ENCODE data around the gene EXOC6. TPM values are rescaled to one million over a fixed set of nuclear protein-coding genes. Genes with fewer than 3 reads are reported as not detected.

The EXOC6 gene
- total RNA-seq, 2 donors from 2014 or later = 13.2 to 70.8 TPM

DNA sequence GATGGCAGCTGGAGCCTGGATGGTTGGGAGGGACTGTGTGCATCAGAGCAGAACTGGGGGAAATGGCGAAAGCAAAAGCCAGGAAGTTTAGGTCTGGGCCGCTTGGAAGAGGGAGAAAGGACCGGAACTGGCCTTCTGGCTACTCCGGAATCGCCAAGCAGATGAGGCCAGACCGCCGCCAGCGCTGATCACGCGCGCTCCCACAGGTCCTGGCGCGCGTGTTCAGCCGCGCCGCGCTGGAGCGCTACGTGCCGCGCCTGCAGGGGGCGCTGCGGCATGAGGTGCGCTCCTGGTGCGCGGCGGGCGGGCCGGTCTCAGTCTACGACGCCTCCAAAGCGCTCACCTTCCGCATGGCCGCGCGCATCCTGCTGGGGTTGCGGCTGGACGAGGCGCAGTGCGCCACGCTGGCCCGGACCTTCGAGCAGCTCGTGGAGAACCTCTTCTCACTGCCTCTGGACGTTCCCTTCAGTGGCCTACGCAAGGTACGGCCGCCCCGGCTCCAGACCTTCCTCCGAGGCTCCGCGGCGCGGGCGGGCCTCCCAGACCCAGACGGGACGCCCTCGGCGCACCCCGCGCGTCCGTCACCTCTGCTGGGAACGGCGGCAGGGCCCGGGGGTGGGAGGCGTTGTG, 214.3 kb downstream of the EXOC6 start:
- Histone ChIP-seq H3K36me3 (replicated peaks in 1 of 2; ENCODE audit: insufficient read depth in 1 of 2, low read depth in 2 of 2) (peaks cover 0 to 2% of the 10 kb centered on the region in 2 donors), H3K27ac (no peak overlapping the region), H3K4me1 (peaks cover 24% of the 10 kb centered on the region), H3K9me3 (no peaks in the 10 kb centered on the region), H3K27me3 (no peaks in the 10 kb centered on the region), H3K4me3 (no peak overlapping the region)
- 8 to 20% methylated on average over 10 to 67 of the region's 68 CpGs for WGBS, 2 donors
- no peak for DNase-seq
- TF ChIP-seq POLR2A (IDR thresholded peaks at IDR 0.05) = no peak
- TF ChIP-seq, protein P1, sequence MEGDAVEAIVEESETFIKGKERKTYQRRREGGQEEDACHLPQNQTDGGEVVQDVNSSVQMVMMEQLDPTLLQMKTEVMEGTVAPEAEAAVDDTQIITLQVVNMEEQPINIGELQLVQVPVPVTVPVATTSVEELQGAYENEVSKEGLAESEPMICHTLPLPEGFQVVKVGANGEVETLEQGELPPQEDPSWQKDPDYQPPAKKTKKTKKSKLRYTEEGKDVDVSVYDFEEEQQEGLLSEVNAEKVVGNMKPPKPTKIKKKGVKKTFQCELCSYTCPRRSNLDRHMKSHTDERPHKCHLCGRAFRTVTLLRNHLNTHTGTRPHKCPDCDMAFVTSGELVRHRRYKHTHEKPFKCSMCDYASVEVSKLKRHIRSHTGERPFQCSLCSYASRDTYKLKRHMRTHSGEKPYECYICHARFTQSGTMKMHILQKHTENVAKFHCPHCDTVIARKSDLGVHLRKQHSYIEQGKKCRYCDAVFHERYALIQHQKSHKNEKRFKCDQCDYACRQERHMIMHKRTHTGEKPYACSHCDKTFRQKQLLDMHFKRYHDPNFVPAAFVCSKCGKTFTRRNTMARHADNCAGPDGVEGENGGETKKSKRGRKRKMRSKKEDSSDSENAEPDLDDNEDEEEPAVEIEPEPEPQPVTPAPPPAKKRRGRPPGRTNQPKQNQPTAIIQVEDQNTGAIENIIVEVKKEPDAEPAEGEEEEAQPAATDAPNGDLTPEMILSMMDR (IDR thresholded peaks at IDR 0.05) = peak in 3 of 7 experiments; percentile 7 to 40 (median 19)
- ATAC-seq = no peak
- intact Hi-C loops (cut with DNase I) = no loop called here

DNA sequence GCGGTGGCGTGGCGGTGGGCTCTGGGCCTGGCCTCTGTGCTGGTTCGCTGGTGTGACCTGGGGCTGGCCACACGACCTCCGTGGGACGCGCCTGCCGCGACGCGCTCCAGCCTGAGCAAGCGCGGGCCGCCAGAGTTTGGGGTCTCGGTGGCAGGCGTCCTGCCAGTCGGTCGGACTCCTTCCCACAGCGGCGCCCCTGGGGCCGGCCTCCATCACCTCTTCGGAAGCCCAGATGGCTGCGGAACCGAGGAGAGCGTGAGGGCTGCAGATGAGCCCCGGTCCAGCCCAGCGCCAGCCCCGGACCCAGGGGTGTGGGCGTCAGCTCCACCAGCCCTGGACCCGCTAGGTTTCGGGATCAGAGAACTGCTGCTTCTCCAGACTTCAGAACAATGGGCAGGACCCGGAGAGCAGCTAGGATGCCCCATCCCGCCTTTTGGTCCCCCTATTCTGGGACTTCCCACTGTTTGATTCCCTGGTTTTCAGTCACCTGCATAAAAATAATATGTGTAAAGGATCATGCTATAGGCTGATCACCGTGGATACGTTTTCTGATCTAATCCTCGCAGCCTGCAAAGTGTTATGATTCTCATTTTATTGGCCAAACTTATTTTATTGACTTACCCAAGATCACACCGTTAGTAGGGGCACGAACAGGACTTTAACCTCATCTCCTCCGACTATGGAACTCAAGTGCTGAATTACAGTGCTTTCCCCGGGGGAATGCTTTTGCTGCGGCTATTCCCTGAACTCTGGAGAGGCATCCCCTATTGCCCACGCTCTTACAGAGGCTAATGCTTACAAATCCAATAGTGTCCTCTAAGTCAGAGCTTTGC, 215.0 kb downstream of the EXOC6 start:
- TF ChIP-seq, protein P1 (IDR thresholded peaks at IDR 0.05) = no peak
- no peak for TF ChIP-seq POLR2A (IDR thresholded peaks at IDR 0.05)
- 35 to 56% methylated on average over 11 to 40 of the region's 43 CpGs for WGBS, 2 donors
- no peak for ATAC-seq
- H3K4me1 ChIP-seq = peaks cover 24% of the 10 kb centered on the region
- DNase-seq = no peak
- intact Hi-C loops (cut with DNase I) = no loop called here
- H3K9me3 ChIP-seq = no peaks in the 10 kb centered on the region
- no peaks in the 10 kb centered on the region for H3K36me3 ChIP-seq (replicated peaks in 1 of 2; ENCODE audit: insufficient read depth in 1 of 2, low read depth in 2 of 2)
- H3K4me3 ChIP-seq = no peak overlapping the region
- H3K27me3 ChIP-seq = no peaks in the 10 kb centered on the region
- H3K27ac ChIP-seq = no peak overlapping the region

DNA sequence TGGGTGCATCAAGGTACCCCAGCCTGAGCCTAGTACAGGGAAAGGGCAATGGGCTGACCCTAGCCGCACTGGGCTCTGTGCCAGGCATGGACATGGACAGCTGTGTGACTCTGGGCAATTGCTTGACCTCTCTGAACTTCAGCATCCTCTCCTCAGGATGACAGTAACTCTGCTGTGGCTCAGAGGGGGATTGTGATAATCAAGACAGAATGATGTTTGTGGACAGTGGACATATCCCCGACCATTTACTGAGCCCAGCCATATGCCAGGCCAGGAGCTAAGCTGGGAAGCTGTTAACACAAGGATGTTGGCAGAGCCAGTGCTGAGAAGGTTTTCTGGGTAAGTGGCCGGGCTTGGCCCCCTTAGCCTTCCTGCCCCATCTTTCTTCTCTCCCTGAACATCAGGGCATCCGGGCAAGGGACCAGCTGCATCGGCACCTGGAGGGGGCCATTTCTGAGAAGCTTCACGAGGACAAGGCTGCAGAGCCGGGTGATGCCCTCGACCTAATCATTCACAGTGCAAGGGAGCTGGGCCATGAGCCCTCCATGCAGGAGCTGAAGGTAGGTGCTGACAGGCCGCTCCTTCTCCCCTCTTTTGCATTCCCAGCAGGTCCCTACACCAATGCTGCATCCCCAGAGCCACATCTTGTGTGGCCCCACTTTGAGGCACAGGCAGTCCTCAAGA, 215.8 kb downstream of the EXOC6 start:
- TF ChIP-seq, protein P1 (IDR thresholded peaks at IDR 0.05) = no peak
- no peak for TF ChIP-seq POLR2A (IDR thresholded peaks at IDR 0.05)
- intact Hi-C loops (cut with DNase I) = no loop called here
- 59 to 67% methylated on average over 8 to 9 of the region's 9 CpGs for WGBS, 2 donors
- ATAC-seq = no peak
- Histone ChIP-seq H3K27ac (no peak overlapping the region), H3K4me3 (no peak overlapping the region), H3K27me3 (no peaks in the 10 kb centered on the region), H3K36me3 (replicated peaks in 1 of 2; ENCODE audit: insufficient read depth in 1 of 2, low read depth in 2 of 2) (no peaks in the 10 kb centered on the region), H3K9me3 (no peaks in the 10 kb centered on the region), H3K4me1 (peaks cover 24% of the 10 kb centered on the region)
- DNase-seq = no peak

DNA sequence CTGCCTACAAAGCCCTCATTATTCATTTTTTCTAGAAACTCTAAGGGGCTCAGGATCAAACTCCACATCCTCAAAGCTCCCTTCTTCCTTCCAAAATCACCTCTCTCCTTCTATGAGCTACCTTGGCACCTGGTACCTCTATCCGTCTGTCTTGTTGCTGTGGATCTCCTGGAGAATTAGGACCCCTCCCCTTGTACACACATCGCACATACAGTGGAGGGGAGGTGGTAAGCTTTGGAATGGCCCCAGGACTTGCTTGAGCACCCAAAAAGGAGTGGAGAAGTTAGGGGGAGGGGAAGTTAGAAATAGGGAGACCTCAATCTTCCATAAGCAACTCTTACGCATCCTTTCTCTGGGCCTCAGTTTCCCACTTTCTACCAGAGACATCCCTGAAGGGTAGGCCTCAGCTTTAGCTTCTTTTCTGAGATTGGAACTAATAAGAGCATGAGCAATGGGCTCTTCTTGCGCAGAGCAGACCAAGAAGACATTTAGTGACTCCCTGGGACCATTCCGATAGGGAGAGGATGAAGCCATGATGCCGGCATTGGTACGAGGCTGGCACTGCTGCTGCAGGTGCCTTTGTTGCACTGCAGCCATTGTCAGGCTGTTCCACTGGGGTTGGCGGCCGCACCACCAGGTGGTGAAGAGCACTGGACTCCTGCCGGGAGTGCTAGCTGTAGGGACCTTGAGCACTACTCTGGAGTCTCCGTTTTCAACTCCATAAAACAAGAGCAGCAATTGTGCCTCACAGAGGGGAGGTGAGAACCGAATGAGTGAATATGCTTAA, 216.7 kb downstream of the EXOC6 start:
- DNase-seq (no peak), ATAC-seq (no peak)
- Histone ChIP-seq H3K27ac (no peak overlapping the region), H3K4me1 (peaks cover 24% of the 10 kb centered on the region), H3K36me3 (replicated peaks in 1 of 2; ENCODE audit: insufficient read depth in 1 of 2, low read depth in 2 of 2) (no peaks in the 10 kb centered on the region), H3K9me3 (no peaks in the 10 kb centered on the region), H3K4me3 (no peak overlapping the region), H3K27me3 (no peaks in the 10 kb centered on the region)
- WGBS, 2 donors = 60 to 62% methylated on average over 10 to 12 of the region's 12 CpGs
- TF ChIP-seq POLR2A (IDR thresholded peaks at IDR 0.05) = no peak
- TF ChIP-seq, protein P1 (IDR thresholded peaks at IDR 0.05) = no peak
- intact Hi-C loops (cut with DNase I) = no loop called here
